GM12892 (cell line): Measurements from ENCODE around the gene SNX15.

Source experiments
- POLR2A ChIP-seq: IDR thresholded peaks from 2 replicates; pipeline ENCODE4 v1.6.1; 2011; ENCODE audit warnings: low read depth, low read length, control low read depth
- TAF1 ChIP-seq: IDR thresholded peaks from 2 replicates; pipeline ENCODE4 v1.6.1; 2011; ENCODE audit warnings: low read depth, mild to moderate bottlenecking, control low read depth, low read length, borderline replicate concordance

GRCh38 chr11:65084598-65085375 lies 57.5 kb downstream of the SNX15 start:
- TF ChIP-seq POLR2A (no peak), TAF1 (no peak)
